ENCODE measurements around the gene CCT5. TPM values are rescaled to one million over a fixed set of nuclear protein-coding genes. Genes with fewer than 3 reads are reported as not detected.

Gene CCT5
- polyA plus RNA-seq, 1 experiment = 374 TPM

DNA sequence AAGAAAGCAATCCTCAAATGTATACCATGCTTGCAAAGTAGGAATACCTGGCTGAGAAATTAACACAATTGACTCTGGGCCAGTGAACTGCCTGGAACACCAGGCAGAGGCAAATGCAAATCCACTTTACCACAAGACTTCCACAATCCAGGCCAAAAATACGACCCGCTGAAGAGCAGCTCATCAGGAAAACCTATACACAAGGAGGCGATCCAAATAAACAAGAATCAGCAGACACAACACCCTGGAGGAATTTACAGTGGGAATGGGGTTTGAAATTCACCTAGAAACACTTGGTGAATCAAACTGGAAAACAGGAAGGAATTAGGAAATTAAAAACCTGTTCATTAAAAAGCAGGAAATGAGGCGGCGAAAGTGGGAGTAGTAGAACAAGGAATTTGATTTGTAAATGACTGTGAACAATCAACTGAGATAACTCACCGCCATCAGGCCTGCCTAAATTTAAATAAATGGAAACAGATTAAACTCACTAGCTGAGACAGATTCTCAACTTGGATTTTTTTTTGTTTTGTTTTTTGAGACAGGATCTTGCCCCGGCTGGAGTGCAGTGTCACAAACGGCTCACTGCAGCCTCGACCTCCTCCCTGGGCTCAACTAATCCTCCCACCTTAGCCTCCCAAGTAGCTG is 41.7 kb downstream of the CCT5 start:
- DNase-seq (ENCODE audit: low read depth) = no peak
- TF ChIP-seq, protein P1, sequence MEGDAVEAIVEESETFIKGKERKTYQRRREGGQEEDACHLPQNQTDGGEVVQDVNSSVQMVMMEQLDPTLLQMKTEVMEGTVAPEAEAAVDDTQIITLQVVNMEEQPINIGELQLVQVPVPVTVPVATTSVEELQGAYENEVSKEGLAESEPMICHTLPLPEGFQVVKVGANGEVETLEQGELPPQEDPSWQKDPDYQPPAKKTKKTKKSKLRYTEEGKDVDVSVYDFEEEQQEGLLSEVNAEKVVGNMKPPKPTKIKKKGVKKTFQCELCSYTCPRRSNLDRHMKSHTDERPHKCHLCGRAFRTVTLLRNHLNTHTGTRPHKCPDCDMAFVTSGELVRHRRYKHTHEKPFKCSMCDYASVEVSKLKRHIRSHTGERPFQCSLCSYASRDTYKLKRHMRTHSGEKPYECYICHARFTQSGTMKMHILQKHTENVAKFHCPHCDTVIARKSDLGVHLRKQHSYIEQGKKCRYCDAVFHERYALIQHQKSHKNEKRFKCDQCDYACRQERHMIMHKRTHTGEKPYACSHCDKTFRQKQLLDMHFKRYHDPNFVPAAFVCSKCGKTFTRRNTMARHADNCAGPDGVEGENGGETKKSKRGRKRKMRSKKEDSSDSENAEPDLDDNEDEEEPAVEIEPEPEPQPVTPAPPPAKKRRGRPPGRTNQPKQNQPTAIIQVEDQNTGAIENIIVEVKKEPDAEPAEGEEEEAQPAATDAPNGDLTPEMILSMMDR (IDR thresholded peaks at IDR 0.05; ENCODE audit: insufficient read depth, low read depth, low read length) = no peak
- H3K4me3 ChIP-seq (ENCODE audit: low read depth, low read length) = no peak overlapping the region
- peaks cover 11% of the 10 kb centered on the region for H3K36me3 ChIP-seq (ENCODE audit: control insufficient read depth, insufficient read depth, low read length)
- no peaks in the 10 kb centered on the region for H3K27me3 ChIP-seq (ENCODE audit: control insufficient read depth, insufficient read depth, low read length)
- CTCF ChIA-PET = interaction anchor here (0.6 to 2.0 kb wide), 3 partner anchors 8 to 643 kb away, joined by 3 to 11 read pairs (median 3); no protein-coding TSS in a partner anchor
- POLR2A ChIA-PET = no interaction called here

DNA sequence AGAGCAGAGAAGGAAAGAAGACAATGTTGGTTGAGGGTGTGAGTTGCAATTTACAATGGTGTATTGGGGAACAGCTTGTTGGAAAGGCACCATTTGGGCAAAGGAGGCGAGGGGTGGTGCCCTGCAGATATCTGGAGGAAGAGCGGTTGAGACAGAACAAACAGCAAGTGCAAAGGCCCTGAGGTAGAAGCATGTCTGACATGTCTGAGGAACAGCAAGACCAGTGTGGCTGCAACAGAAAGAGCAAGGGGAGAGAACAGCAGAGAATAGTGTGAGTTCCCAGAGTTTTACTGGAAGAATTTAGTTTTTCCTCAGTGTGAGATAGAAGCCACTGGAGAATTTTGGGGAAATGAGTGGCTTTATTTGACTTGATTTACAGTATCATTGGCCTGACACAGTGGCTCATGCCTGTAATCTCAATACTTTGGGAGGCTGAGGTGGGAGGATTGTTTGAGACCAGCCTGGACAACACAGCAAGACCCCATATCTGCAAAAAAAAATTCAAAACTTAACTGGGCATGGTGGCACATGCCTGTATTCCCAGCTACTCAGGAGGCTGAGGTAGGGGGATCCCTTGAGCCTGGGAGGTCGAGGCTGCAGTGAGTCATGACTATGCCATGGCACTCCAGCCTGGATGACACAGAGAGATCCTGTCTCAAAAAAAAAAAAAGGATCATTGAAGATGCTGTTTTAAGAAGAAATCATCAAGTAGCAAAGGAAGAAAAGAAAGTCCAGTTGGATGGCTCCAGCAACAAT is 44.0 kb downstream of the CCT5 start:
- ChIA-PET POLR2A (no interaction called here), CTCF (interaction anchor here (0.7 to 1.0 kb wide), 2 partner anchors 24 to 1466 kb away, joined by 3 to 4 read pairs; no protein-coding TSS in a partner anchor)
- TF ChIP-seq, protein P1 (IDR thresholded peaks at IDR 0.05; ENCODE audit: insufficient read depth, low read depth, low read length) = no peak
- Histone ChIP-seq H3K36me3 (ENCODE audit: control insufficient read depth, insufficient read depth, low read length) (peaks cover 7% of the 10 kb centered on the region), H3K4me3 (ENCODE audit: low read depth, low read length) (no peak overlapping the region), H3K27me3 (ENCODE audit: control insufficient read depth, insufficient read depth, low read length) (no peaks in the 10 kb centered on the region)
- DNase-seq (ENCODE audit: low read depth) = no peak

DNA sequence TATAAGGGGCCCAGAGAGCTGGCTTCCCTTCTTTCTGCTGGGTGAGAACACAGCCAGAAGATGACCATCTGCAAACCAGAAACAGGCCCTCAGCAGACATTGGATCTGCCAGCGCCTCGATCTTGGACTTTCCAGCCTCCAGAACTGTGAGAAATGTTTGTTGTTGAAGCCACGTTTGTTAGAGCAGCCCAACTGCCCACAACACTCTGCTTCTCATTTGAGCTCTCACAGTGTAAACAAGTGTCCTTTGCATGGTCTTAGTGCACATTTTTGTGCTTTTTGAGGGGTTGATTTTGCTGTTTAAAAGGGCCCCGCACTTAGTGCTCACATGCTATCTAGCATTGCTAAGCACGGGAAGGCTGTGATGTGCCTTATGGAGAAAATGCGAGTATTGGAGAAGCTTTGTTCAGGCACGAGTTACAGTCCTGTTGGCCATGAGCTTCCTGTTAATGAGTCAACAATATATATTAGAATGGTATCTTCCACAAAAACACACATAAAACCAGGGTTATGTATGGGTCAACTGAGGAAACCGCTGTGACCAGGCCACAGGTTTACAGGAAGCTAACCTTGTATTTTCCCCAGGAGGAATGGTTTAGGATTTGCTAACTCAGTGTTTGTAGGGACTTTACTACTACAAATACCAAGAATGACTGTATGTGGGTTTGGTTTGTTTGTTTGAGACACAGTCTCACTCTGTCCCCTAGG is 45.7 kb downstream of the CCT5 start:
- CTCF ChIA-PET = interaction anchor here (1.2 to 1.3 kb wide), 2 partner anchors 9 to 12 kb away, joined by 3 to 6 read pairs; no protein-coding TSS in a partner anchor
- no peaks in the 10 kb centered on the region for H3K27me3 ChIP-seq (ENCODE audit: control insufficient read depth, insufficient read depth, low read length)
- no peak for DNase-seq (ENCODE audit: low read depth)
- H3K4me3 ChIP-seq (ENCODE audit: low read depth, low read length) = no peak overlapping the region
- POLR2A ChIA-PET = no interaction called here
- TF ChIP-seq, protein P1 (IDR thresholded peaks at IDR 0.05; ENCODE audit: insufficient read depth, low read depth, low read length) = no peak
- no peaks in the 10 kb centered on the region; the same call in 1 of the 2 replicates for H3K36me3 ChIP-seq (ENCODE audit: control insufficient read depth, insufficient read depth, low read length)

DNA sequence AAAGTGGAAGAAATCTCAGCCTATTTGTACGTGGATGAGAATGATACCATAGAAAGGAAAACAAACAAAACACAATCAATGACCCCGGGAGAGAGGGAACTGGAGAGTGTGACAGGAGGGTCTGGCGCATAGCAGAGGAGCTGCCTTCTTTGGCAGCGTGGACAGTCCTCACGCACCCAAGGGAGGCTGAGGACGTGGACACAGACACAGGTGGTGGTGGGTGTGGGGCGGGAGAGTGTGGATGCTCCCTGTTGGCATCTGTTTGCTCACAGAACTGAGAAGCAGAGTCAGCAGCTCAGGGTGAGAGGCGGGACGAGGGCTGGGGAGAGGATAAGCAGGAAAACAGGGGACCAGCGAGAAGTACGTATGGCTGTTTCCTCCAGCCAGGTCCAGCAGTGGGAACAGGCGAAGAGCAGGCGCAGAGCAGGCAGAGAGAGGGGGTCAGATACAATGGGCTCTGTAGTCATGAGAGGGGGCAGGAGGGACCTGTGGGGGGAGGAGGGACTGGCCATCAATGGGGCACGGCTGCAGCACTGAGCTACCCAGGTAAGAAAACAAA is 47.6 kb downstream of the CCT5 start:
- H3K27me3 ChIP-seq (ENCODE audit: control insufficient read depth, insufficient read depth, low read length) = no peaks in the 10 kb centered on the region
- CTCF ChIA-PET = interaction anchor here (0.9 kb wide), 1 partner anchor 14 kb away, joined by 3 read pairs; no protein-coding TSS in a partner anchor
- H3K36me3 ChIP-seq (ENCODE audit: control insufficient read depth, insufficient read depth, low read length) = no peaks in the 10 kb centered on the region; the same call in 1 of the 2 replicates
- POLR2A ChIA-PET = no interaction called here
- TF ChIP-seq, protein P1 (IDR thresholded peaks at IDR 0.05; ENCODE audit: insufficient read depth, low read depth, low read length) = no peak
- H3K4me3 ChIP-seq (ENCODE audit: low read depth, low read length) = no peak overlapping the region
- DNase-seq (ENCODE audit: low read depth) = no peak
